NCI-H1694 treated with DMSO at 0.1 percent for 48 hours (cell line): ENCODE measurements around the gene CNTD1.

ENCODE experiments used
- DNase-seq: peaks from one replicate; lab custom pipeline; 2025; lab: John Stamatoyannopoulos, UW

CNTD1 gene

GRCh38 chr17:42779936-42780850 is 18.5 kb upstream of the CNTD1 start, which contains the start of gene WNK4:
WNK4 (plus strand) TSS chr17:42780610; CDS start chr17:42780699, 89 bp downstream.
- no peak for DNase-seq

- no peak for DNase-seq
Measured at GRCh38 chr17:42780851-42781638, 17.6 kb upstream of the CNTD1 start.

- no peak for DNase-seq
Measured at GRCh38 chr17:42781639-42782165, 17.0 kb upstream of the CNTD1 start.

GRCh38 chr17:42782166-42783061 is 16.2 kb upstream of the CNTD1 start:
- no peak for DNase-seq

- DNase-seq: no peak
Measured at GRCh38 chr17:42783062-42783790, 15.4 kb upstream of the CNTD1 start.

GRCh38 chr17:42783791-42784138 is 14.9 kb upstream of the CNTD1 start:
- DNase-seq: no peak

GRCh38 chr17:42784409-42784808 is 14.3 kb upstream of the CNTD1 start:
- DNase-seq: no peak

- no peak for DNase-seq
Measured at GRCh38 chr17:42784811-42785592, 13.7 kb upstream of the CNTD1 start.

GRCh38 chr17:42787266-42787665 is 11.4 kb upstream of the CNTD1 start:
- no peak for DNase-seq

GRCh38 chr17:42791948-42792347 is 6.7 kb upstream of the CNTD1 start:
- no peak for DNase-seq

GRCh38 chr17:42792545-42792944 is 6.1 kb upstream of the CNTD1 start:
- DNase-seq: no peak

GRCh38 chr17:42795061-42795460 is 3.6 kb upstream of the CNTD1 start:
- DNase-seq: no peak

- no peak for DNase-seq
Measured at GRCh38 chr17:42795465-42795864, 3.2 kb upstream of the CNTD1 start.

- no peak for DNase-seq
Measured at GRCh38 chr17:42796066-42796758, 2.4 kb upstream of the CNTD1 start.

- DNase-seq: no peak
Measured at GRCh38 chr17:42797067-42798007, 1.3 kb upstream of the CNTD1 start.

- no peak for DNase-seq
Measured at GRCh38 chr17:42798011-42798382, 664 bp upstream of the CNTD1 start.

- no peak for DNase-seq
Measured at GRCh38 chr17:42803074-42803883, 4.6 kb downstream of the CNTD1 start.

GRCh38 chr17:42804918-42805367 is 6.3 kb downstream of the CNTD1 start:
- DNase-seq: no peak
